Psoas muscle (tissue), 8 donors: ENCODE measurements around the gene HERC5. TPM values are rescaled to one million over a fixed set of nuclear protein-coding genes. Genes with fewer than 3 reads are reported as not detected.

Experiments
- ATAC-seq, 4 donors: fragments of 200-7000 bp; cut with Tn5 transposase; one replicate each; pipeline ENCODE4 v1.9.1; 2020; ENCODE audit warnings: moderate library complexity in 3 of 4, mild to moderate bottlenecking in 2 of 4
- DNase-seq, 2 donors: peaks; one replicate each; pipeline ENCODE4 v3.0.0-alpha.2; 2020
- H3K27ac ChIP-seq: fragments of 200-600 bp; one replicate; pipeline ENCODE4 v1.8.0; 2022
- H3K27me3 ChIP-seq, 3 donors: fragments of 200-600 bp in 1 of 3; one replicate each; pipeline versions ENCODE4 v1.6.1 to v1.8.0; 2013 to 2022; ENCODE audit warnings: low read length in 2 of 3, mild to moderate bottlenecking in 2 of 3, moderate library complexity in 1 of 3; ENCODE audit not compliant: insufficient read depth in 3 of 3
- H3K36me3 ChIP-seq, 2 donors: fragments of 200-600 bp in 1 of 2; one replicate each; pipeline versions ENCODE4 v1.6.1 to v1.8.0; 2013 to 2022; ENCODE audit warnings: low read depth in 1 of 2, mild to moderate bottlenecking in 1 of 2, moderate library complexity in 1 of 2; ENCODE audit not compliant: insufficient read depth in 1 of 2
- H3K4me1 ChIP-seq: fragments of 200-600 bp; one replicate; pipeline ENCODE4 v1.8.0; 2022
- H3K4me3 ChIP-seq: fragments of 200-600 bp; one replicate; pipeline ENCODE4 v1.8.0; 2022; ENCODE audit warnings: mild to moderate bottlenecking
- H3K9me3 ChIP-seq: fragments of 200-600 bp; one replicate; pipeline ENCODE4 v1.8.0; 2022
- WGBS, 3 donors: extraction: QIAGEN DNeasy Blood & Tissue Kit; methylation state at CpG; one replicate each; pipeline versions ENCODE4 v1.1.6 to v1.1.7; 2013; 5-methylcytosine and 5-hydroxymethylcytosine counted together
- intact Hi-C, 2 donors: fragments of 100-400 bp; cut with DNase I; formaldehyde crosslinking; loops; one replicate each; pipeline versions ENCODE4 v1.11.0 to v1.14.2; 2022
- polyA plus RNA-seq, 3 donors: library from polyadenylated mRNA; stranded (reverse); fragments of 200-250 nt; gene quantifications; one replicate each; pipeline ENCODE4 v1.2.3, GENCODE V29; 2013
- total RNA-seq, 4 donors: library from RNA; stranded (reverse); fragmentation: NEBNext Ultra II Directional in 2 of 4; extraction: Animal tissue kit (Norgen Biotek cat#: 25700) in 2 of 4; gene quantifications; one replicate each; pipeline versions ENCODE4 v1.2.1 to v1.2.4, GENCODE V29; 2021 to 2023
- TF ChIP-seq, protein P1 (sequence below): fragments of 200-600 bp; IDR thresholded peaks from one replicate; pipeline ENCODE4 v1.8.0; 2022; ENCODE audit warnings: antibody characterized with exemption
- donor health status: healthy with polysubstance abuse.
- donor health status: DM: no; HTN: no; CAD: no; lungs with moderate emphysema.
- donor health status: Bipolar disorder and iron deficiency.
- donor health status: healthy.
- donor health status: DM: yes; HTN: yes; CAD: no.
- donor health status: DM: no; HTN: no; CAD: no.
- donor health status: DM: no; HTN: no; CAD: no.
- donor health status: DM: yes; HTN: yes; CAD: no.

Gene HERC5
- total and polyA plus RNA-seq, 7 donors: 0.42 to 2.8 (median 0.79) TPM

DNA sequence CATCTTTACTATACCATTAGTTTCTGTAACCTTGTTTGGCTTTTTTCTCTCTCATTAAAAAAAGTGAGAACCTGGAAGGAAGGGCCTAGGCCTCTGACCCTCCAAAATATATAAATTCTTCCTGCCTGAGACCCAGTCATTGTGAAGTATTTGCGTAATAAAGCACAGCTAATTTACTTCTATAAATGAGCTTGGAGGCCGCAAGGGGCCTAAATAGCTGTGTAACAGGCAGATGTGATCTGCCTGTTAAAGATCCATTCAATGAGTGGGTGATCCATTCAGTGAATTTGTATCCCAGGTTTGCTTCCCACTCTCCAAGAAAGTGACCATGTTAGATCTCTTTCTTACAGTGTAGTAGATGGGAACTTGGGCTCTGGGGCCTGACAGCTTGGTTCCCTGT, 67.3 kb downstream of the HERC5 start:
- TF ChIP-seq, protein P1, sequence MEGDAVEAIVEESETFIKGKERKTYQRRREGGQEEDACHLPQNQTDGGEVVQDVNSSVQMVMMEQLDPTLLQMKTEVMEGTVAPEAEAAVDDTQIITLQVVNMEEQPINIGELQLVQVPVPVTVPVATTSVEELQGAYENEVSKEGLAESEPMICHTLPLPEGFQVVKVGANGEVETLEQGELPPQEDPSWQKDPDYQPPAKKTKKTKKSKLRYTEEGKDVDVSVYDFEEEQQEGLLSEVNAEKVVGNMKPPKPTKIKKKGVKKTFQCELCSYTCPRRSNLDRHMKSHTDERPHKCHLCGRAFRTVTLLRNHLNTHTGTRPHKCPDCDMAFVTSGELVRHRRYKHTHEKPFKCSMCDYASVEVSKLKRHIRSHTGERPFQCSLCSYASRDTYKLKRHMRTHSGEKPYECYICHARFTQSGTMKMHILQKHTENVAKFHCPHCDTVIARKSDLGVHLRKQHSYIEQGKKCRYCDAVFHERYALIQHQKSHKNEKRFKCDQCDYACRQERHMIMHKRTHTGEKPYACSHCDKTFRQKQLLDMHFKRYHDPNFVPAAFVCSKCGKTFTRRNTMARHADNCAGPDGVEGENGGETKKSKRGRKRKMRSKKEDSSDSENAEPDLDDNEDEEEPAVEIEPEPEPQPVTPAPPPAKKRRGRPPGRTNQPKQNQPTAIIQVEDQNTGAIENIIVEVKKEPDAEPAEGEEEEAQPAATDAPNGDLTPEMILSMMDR: no peak

DNA sequence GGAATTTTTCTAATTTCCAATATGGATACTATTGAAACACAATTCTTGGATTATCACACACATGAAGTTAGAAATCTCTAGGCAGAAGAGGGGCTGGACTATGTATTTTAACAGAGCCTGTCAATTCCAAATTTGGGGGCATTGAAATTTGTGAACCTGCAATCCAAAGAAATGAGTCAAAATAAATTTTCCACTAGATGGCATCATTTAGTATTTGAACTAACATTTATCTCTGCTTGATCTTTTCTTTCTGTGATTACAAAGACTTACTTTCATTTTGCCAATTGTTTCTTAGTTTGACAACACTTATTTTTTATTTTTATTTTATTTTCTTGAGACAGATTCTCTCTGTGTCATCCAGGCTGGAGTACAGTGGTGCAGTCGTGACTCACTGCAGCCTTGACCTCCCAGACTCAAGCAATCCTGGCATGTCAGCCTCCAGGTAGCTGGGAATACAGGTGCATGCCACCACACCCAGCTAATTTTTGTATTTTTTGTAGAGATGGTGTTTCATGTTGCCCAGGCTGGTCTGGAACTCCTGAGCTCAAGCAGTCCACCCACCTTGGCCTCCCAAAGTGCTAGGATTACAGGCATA, 69.4 kb downstream of the HERC5 start:
- H3K27me3 ChIP-seq: no peaks in the 10 kb centered on the region
- ATAC-seq (no peak), DNase-seq (no peak)
- H3K4me3 ChIP-seq: no peak overlapping the region
- H3K9me3 ChIP-seq: no peaks in the 10 kb centered on the region
- peak overlapping the region; percentile 95 for H3K27ac ChIP-seq
- H3K4me1 ChIP-seq: peaks cover 12% of the 10 kb centered on the region
- peaks cover 0 to 6% of the 10 kb centered on the region in 2 donors for H3K36me3 ChIP-seq
- WGBS, 3 donors: 45 to 57% (median 48%) methylated on average over 1 of the region's 1 CpG
- intact Hi-C loops: loop anchor here (5.0 to 10.0 kb wide), 3 partner anchors 268 to 498 kb away; no protein-coding TSS in a partner anchor
- TF ChIP-seq, protein P1: peak; percentile 31

More for the DNA sequence above, 67.3 kb downstream of the HERC5 start:
- Histone ChIP-seq H3K4me3 (peak overlapping the region; percentile 96), H3K27ac (peak overlapping the region; percentile 95), H3K4me1 (peaks cover 12% of the 10 kb centered on the region), H3K27me3 (no peaks in the 10 kb centered on the region), H3K9me3 (no peaks in the 10 kb centered on the region), H3K36me3 (peaks cover 0 to 25% of the 10 kb centered on the region in 2 donors)
- DNase-seq (no peak), ATAC-seq (no peak)
- WGBS, 3 donors: 33 to 42% (median 33%) methylated on average over 2 of the region's 2 CpGs
- intact Hi-C loops: loop anchor here (5.0 to 10.0 kb wide), 3 partner anchors 242 to 501 kb away; partner anchors contain the start of gene PPM1K (in 1 of the 2)

DNA sequence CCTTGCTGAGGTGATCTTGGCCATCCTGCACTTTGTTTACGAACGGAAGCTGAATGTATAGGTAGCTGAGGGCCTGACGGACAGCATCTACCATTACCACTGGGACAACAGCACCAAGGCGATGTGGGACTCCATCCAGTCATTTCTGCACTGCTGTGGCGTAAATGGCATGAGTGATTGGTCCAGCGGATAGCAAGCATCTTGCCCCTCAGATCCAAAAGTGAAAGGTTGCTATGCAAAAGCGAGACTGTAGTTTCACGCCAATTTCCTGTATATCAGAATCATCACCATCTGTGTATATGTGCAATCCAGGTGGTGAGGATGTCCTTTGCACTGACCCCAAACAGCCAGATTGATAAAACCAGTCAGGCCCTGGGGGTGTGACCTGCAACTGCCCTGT, 70.9 kb downstream of the HERC5 start:
- intact Hi-C loops: loop anchor here (5.0 to 10.0 kb wide), 3 partner anchors 267 to 497 kb away; no protein-coding TSS in a partner anchor
- H3K27ac ChIP-seq: no peak overlapping the region
- no peaks in the 10 kb centered on the region for H3K9me3 ChIP-seq
- no peaks in the 10 kb centered on the region for H3K27me3 ChIP-seq
- ATAC-seq (no peak), DNase-seq (no peak)
- no peaks in the 10 kb centered on the region for H3K36me3 ChIP-seq
- H3K4me3 ChIP-seq: no peak overlapping the region
- H3K4me1 ChIP-seq: peaks cover 6% of the 10 kb centered on the region
- 91 to 95% (median 95%) methylated on average over 8 of the region's 8 CpGs for WGBS, 3 donors
- TF ChIP-seq, protein P1: no peak

DNA sequence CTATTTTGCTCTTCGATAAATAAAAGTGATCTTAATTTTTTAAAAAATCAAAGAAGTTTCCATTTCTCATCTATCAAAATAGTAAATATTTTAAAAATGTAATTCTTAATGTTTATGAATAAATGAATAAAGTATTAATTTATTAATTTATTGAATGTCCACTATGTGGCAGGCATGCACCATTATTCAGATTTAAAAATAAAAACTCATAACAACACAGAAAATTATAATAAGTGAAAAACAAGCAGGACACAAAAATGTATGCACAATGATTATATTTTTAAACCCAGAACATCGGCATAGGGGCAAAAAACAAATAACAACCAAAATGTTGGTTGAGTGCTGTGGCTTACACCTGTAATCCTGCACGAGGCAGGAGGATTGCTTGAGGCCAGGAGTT, 71.9 kb downstream of the HERC5 start:
- DNase-seq (no peak), ATAC-seq (no peak)
- Histone ChIP-seq H3K4me3 (no peak overlapping the region), H3K27ac (no peak overlapping the region), H3K36me3 (no peaks in the 10 kb centered on the region), H3K27me3 (no peaks in the 10 kb centered on the region), H3K9me3 (no peaks in the 10 kb centered on the region), H3K4me1 (peaks cover 6% of the 10 kb centered on the region)
- 89 to 92% (median 91%) methylated on average over 3 of the region's 3 CpGs for WGBS, 3 donors
- TF ChIP-seq, protein P1: no peak
- intact Hi-C loops: loop anchor here (5.0 to 10.0 kb wide), 3 partner anchors 266 to 496 kb away; no protein-coding TSS in a partner anchor

DNA sequence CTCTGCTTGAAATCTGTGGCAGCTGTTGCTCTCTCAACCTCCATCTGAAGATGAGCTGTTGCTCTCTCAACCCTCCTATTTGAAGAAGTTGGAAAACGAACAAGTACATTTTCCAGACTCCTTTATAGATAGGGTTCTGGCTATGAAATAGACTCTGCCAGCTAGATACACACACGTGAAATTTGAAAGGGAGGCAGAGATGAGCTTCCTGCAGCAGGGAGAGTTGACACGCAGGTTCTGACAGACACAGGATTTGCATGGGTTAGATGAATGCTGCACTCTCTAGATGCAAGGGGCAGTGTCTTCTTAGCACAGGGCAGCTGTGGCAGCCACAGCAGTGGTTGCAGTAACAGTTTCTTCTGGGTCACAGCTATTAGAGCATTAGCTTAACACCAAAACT, 74.6 kb downstream of the HERC5 start:
- Histone ChIP-seq H3K36me3 (no peaks in the 10 kb centered on the region), H3K4me1 (no peaks in the 10 kb centered on the region), H3K27me3 (no peaks in the 10 kb centered on the region), H3K27ac (no peak overlapping the region), H3K4me3 (no peak overlapping the region), H3K9me3 (no peaks in the 10 kb centered on the region)
- WGBS, 3 donors: 63 to 65% (median 64%) methylated on average over 3 of the region's 3 CpGs
- ATAC-seq (no peak), DNase-seq (no peak)
- intact Hi-C loops: no loop called here
- TF ChIP-seq, protein P1: no peak
